Hepatocyte (in vitro differentiated cells): ENCODE measurements around the gene MUC4.

Source experiments
- CTCF ChIP-seq: fragments of 200-600 bp; sonication (generic); IDR thresholded peaks from 2 replicates; pipeline ENCODE4 v1.5.1; 2016; ENCODE audit warnings: antibody characterized with exemption, mild to moderate bottlenecking; ENCODE audit not compliant: poor library complexity
- EZH2 ChIP-seq: fragments of 200-600 bp; sonication (generic); IDR thresholded peaks from 2 replicates; pipeline ENCODE4 v1.6.1; 2016; ENCODE audit warnings: antibody characterized with exemption, mild to moderate bottlenecking, borderline replicate concordance
- EZH2phosphoT487 ChIP-seq: fragments of 200-600 bp; sonication (generic); IDR thresholded peaks from one replicate; pipeline ENCODE4 v1.6.1; 2018; ENCODE audit warnings: antibody characterized with exemption, mild to moderate bottlenecking, low read depth, moderate library complexity; ENCODE audit not compliant: unreplicated experiment, severe bottlenecking

- TF ChIP-seq CTCF (no peak), EZH2 (no peak), EZH2phosphoT487 (no peak)
Measured at GRCh38 chr3:195736866-195737490, 74.8 kb downstream of the MUC4 start.
